DOHH2 (cell line): ENCODE data around the gene MAPK7.

Experiments used
- CTCF ChIP-seq: fragments of 200-600 bp; sonication (generic); IDR thresholded peaks from one replicate; pipeline ENCODE4 v1.5.1; 2014; ENCODE audit warnings: antibody characterized with exemption, mild to moderate bottlenecking, low read depth, low read length; ENCODE audit not compliant: poor library complexity, severe bottlenecking
- EZH2phosphoT487 ChIP-seq: fragments of 200-600 bp; sonication (generic); IDR thresholded peaks from 2 replicates; pipeline ENCODE4 v1.6.1; 2017; ENCODE audit warnings: borderline replicate concordance, mild to moderate bottlenecking, antibody characterized with exemption, low read length, moderate library complexity, mixed read lengths

- TF ChIP-seq EZH2phosphoT487 = no peak
- no peak for TF ChIP-seq CTCF
These were observed 34.2 kb downstream of the MAPK7 start for GRCh38 chr17:19412510-19412909.
